Mammary epithelial cell (primary cell): ENCODE results near the gene QRFP.

Experiments used
- CTCF ChIP-seq, 2 donors: IDR thresholded peaks in 1 of 2; conservative IDR thresholded peaks in 1 of 2; 2 replicates each; pipeline ENCODE4 v1.5.1; 2011 to 2012; ENCODE audit warnings: inconsistent platforms in 2 of 2, low read length in 2 of 2, mild to moderate bottlenecking in 2 of 2, control low read depth in 1 of 2, low read depth in 1 of 2; ENCODE audit not compliant: insufficient read depth in 1 of 2; ENCODE audit errors: extremely low read depth in 1 of 2
- EZH2 ChIP-seq: IDR thresholded peaks from 2 replicates; pipeline ENCODE4 v1.6.1; 2012; ENCODE audit warnings: low read length, inconsistent platforms, borderline replicate concordance

GRCh38 chr9:130921300-130921988, 24.8 kb upstream of the QRFP start:
- TF ChIP-seq CTCF (conservative IDR thresholded peaks at IDR 0.05 in 1 of 2, IDR thresholded peaks at IDR 0.05 in 1 of 2; ENCODE audit: extremely low read depth in 1 of 2, insufficient read depth in 1 of 2, low read depth in 1 of 2, low read length in 2 of 2) (no peak), EZH2 (no peak)
